Spleen (tissue), 11 donors: ENCODE results near the gene ADAM10. TPM values are rescaled to one million over a fixed set of nuclear protein-coding genes. Genes with fewer than 3 reads are reported as not detected.

Source experiments
- DNase-seq: peaks from one replicate; pipeline ENCODE4 v3.0.0-alpha.2; 2020
- H3K27ac ChIP-seq, 8 donors: fragments of 200-600 bp; sonication (generic) in 7 of 8; 1 replicate in 4 of 8; 2 replicates in 4 of 8; pipeline versions ENCODE4 v1.5.0 to v1.8.0; 2016 to 2021; ENCODE audit warnings: inconsistent platforms in 4 of 8, mild to moderate bottlenecking in 4 of 8, moderate library complexity in 1 of 8
- H3K27me3 ChIP-seq, 7 donors: fragments of 200-600 bp; sonication (generic) in 6 of 7; replicated peaks in 1 of 7; 1 replicate in 4 of 7; 2 replicates in 3 of 7; pipeline versions ENCODE4 v1.5.0 to v1.8.0; 2016 to 2021; ENCODE audit warnings: inconsistent platforms in 3 of 7, mild to moderate bottlenecking in 1 of 7
- H3K36me3 ChIP-seq, 6 donors: fragments of 200-600 bp; sonication (generic) in 5 of 6; 1 replicate in 4 of 6; 2 replicates in 2 of 6; pipeline versions ENCODE4 v1.5.0 to v1.8.0; 2016 to 2021; ENCODE audit warnings: inconsistent platforms in 2 of 6
- H3K4me1 ChIP-seq, 6 donors: fragments of 200-600 bp; sonication (generic) in 5 of 6; 1 replicate in 3 of 6; 2 replicates in 3 of 6; pipeline versions ENCODE4 v1.5.0 to v1.8.0; 2016 to 2021; ENCODE audit warnings: inconsistent platforms in 3 of 6
- H3K4me3 ChIP-seq, 8 donors: fragments of 200-600 bp; sonication (generic) in 7 of 8; 1 replicate in 4 of 8; 2 replicates in 4 of 8; pipeline versions ENCODE4 v1.5.0 to v1.8.0; 2016 to 2021; ENCODE audit warnings: inconsistent platforms in 4 of 8, mild to moderate bottlenecking in 4 of 8, moderate library complexity in 2 of 8
- H3K9me3 ChIP-seq, 8 donors: fragments of 200-600 bp; sonication (generic) in 7 of 8; 1 replicate in 4 of 8; 2 replicates in 4 of 8; pipeline versions ENCODE4 v1.5.0 to v1.8.0; 2016 to 2021; ENCODE audit warnings: inconsistent platforms in 4 of 8
- POLR2A ChIP-seq, 3 donors: fragments of 450-650 bp; IDR thresholded peaks; one replicate each; pipeline ENCODE4 v1.5.1; 2017; ENCODE audit warnings: antibody characterized with exemption in 3 of 3, mild to moderate bottlenecking in 1 of 3
- POLR2AphosphoS5 ChIP-seq, 3 donors: sonication (generic); formaldehyde crosslinking; IDR thresholded peaks; one replicate each; pipeline ENCODE4 v1.5.1; 2017; ENCODE audit warnings: antibody characterized with exemption in 3 of 3
- WGBS, 5 donors: extraction: QIAGEN DNeasy Blood & Tissue Kit in 3 of 5; methylation state at CpG; one replicate each; pipeline versions ENCODE4 v1.1.5 to v1.1.7; 2013 to 2018; 5-methylcytosine and 5-hydroxymethylcytosine counted together
- intact Hi-C: fragments of 100-400 bp; cut with DNase I; formaldehyde crosslinking; loops from one replicate; pipeline ENCODE4 v1.15.0; 2023; ENCODE audit warnings: low total_unique reads
- polyA plus RNA-seq, 3 donors: library from polyadenylated mRNA; stranded (reverse); fragments of 200-250 nt; gene quantifications; one replicate each; pipeline ENCODE4 v1.2.1, GENCODE V29; 2013
- small RNA-seq, 4 donors: library from RNA; depleted of rRNA; stranded (forward); fragments of <200 nt; gene quantifications; one replicate each; pipeline ENCODE3, GENCODE V24; 2016
- total RNA-seq, 7 donors: library from RNA; depleted of rRNA in 3 of 7; stranded (reverse); fragments of >200 nt in 3 of 7; fragmentation: NEBNext Ultra II Directional in 4 of 7; extraction: Animal tissue kit (Norgen Biotek cat#: 25700) in 4 of 7; gene quantifications; one replicate each; pipeline versions ENCODE4 v1.1.0 to v1.2.1, GENCODE V29; 2016 to 2021
- TF ChIP-seq, protein P1 (sequence below), 11 experiments: fragments of 200-600 bp in 7 of 11; fragments of 450-650 bp in 4 of 11; sonication (generic) in 4 of 11; IDR thresholded peaks in 8 of 11; conservative IDR thresholded peaks in 3 of 11; 1 replicate in 7 of 11; 2 replicates in 4 of 11; pipeline versions ENCODE4 v1.4.0 to v1.8.0; 2016 to 2021; ENCODE audit warnings: antibody characterized with exemption in 11 of 11, inconsistent platforms in 4 of 11, mild to moderate bottlenecking in 1 of 11
- donor health status: healthy with polysubstance abuse.
- donor health status: DM: no; HTN: no; CAD: no; lungs with moderate emphysema.
- donor health status: DM: no; HTN: no; CAD: no.
- donor health status: Bipolar disorder and iron deficiency.
- donor health status: healthy.
- donor health status: DM: no; HTN: no; CAD: no.
- donor health status: DM: yes; HTN: yes; CAD: no.

The ADAM10 gene
- total and polyA plus RNA-seq, 10 donors, result 7.6 to 205 (median 123) TPM

GRCh38 chr15:58539548-58539947 is 210.0 kb downstream of the ADAM10 start:
- no peaks in the 10 kb centered on the region for H3K27me3 ChIP-seq
- no peak overlapping the region for H3K4me3 ChIP-seq
- H3K4me1 ChIP-seq, result no peaks in the 10 kb centered on the region
- H3K27ac ChIP-seq, result no peak overlapping the region
- H3K9me3 ChIP-seq, result peaks cover 0 to 3% (median 0%) of the 10 kb centered on the region in 8 donors
- intact Hi-C loops, result no loop called here
- no peak for TF ChIP-seq POLR2AphosphoS5 (IDR thresholded peaks at IDR 0.05)
- no peak for TF ChIP-seq POLR2A (IDR thresholded peaks at IDR 0.05)
- 66 to 92% (median 73%) methylated on average over 1 of the region's 1 CpG for WGBS, 5 donors
- DNase-seq, result no peak
- H3K36me3 ChIP-seq, result no peaks in the 10 kb centered on the region

DNA sequence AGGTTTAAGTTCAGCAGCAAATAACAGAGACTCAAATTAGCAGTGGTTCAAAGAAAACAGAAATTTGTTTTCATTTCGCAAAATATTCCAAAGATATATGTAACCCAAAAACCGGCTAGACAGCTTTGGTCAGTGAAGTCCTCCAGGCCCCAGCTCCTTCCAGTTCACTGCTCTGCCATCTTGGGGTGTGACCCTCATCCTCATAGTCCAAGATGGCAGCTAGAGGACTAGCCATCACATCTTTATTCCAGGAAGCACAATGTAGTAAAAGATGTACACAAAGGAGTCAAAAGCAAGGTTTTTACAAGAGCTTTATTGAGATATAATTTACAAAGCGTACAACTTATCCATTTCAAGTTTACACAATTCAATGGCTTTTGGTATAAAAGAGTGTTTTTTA is 210.6 kb downstream of the ADAM10 start:
- Histone ChIP-seq H3K36me3 (no peaks in the 10 kb centered on the region), H3K27ac (no peak overlapping the region), H3K27me3 (no peaks in the 10 kb centered on the region), H3K9me3 (peaks cover 0 to 3% (median 0%) of the 10 kb centered on the region in 8 donors), H3K4me3 (no peak overlapping the region), H3K4me1 (no peaks in the 10 kb centered on the region)
- intact Hi-C loops, result no loop called here
- WGBS, 5 donors, result 93 to 99% (median 96%) methylated on average over 3 of the region's 3 CpGs
- TF ChIP-seq, protein P1, sequence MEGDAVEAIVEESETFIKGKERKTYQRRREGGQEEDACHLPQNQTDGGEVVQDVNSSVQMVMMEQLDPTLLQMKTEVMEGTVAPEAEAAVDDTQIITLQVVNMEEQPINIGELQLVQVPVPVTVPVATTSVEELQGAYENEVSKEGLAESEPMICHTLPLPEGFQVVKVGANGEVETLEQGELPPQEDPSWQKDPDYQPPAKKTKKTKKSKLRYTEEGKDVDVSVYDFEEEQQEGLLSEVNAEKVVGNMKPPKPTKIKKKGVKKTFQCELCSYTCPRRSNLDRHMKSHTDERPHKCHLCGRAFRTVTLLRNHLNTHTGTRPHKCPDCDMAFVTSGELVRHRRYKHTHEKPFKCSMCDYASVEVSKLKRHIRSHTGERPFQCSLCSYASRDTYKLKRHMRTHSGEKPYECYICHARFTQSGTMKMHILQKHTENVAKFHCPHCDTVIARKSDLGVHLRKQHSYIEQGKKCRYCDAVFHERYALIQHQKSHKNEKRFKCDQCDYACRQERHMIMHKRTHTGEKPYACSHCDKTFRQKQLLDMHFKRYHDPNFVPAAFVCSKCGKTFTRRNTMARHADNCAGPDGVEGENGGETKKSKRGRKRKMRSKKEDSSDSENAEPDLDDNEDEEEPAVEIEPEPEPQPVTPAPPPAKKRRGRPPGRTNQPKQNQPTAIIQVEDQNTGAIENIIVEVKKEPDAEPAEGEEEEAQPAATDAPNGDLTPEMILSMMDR (IDR thresholded peaks at IDR 0.05 in 8 of 11, conservative IDR thresholded peaks at IDR 0.05 in 3 of 11), result no peak
- TF ChIP-seq POLR2AphosphoS5 (IDR thresholded peaks at IDR 0.05), result no peak
- TF ChIP-seq POLR2A (IDR thresholded peaks at IDR 0.05), result no peak
- DNase-seq, result no peak

Small RNAs within 50 kb of the gene (small RNA-seq; reads per million reads assigned to genes)
- gene AC091046.1, result 0 reads per million in 4 donors
- 0 reads per million in 4 donors for gene RF00012

Other genes with a start within 250 kb of the ADAM10 start
- gene MINDY2, start 21.6 kb upstream of the ADAM10 start, total RNA-seq, result 10 to 100 TPM; 14.1 to 24.0 (median 20.1) TPM
- 1 to 10 TPM; 2.3 to 4.4 (median 2.4) TPM for gene MINDY2, start 21.6 kb upstream of the ADAM10 start, polyA plus RNA-seq
- 100 to 1,000 TPM in 6 of 7 donors, 10 to 100 TPM in 1; 95.4 to 176 (median 119) TPM for gene SLTM, start 184.0 kb upstream of the ADAM10 start, total RNA-seq
- 10 to 100 TPM; 43.7 to 70.0 (median 61.6) TPM for gene SLTM, start 184.0 kb upstream of the ADAM10 start, polyA plus RNA-seq
- gene RNF111, start 238.0 kb upstream of the ADAM10 start, total RNA-seq, result 10 to 100 TPM; 33.6 to 68.2 (median 51.7) TPM
- 10 to 100 TPM; 10.5 to 14.9 (median 13.5) TPM for gene RNF111, start 238.0 kb upstream of the ADAM10 start, polyA plus RNA-seq